Ovary (tissue), 3 donors: ENCODE measurements around the gene C1orf116.

Source experiments
- CTCF ChIP-seq, 3 donors: fragments of 450-650 bp in 2 of 3; fragments of 200-600 bp in 1 of 3; IDR thresholded peaks; one replicate each; pipeline versions ENCODE4 v1.5.1 to v1.8.0; 2016 to 2022; ENCODE audit warnings: antibody characterized with exemption in 3 of 3, mild to moderate bottlenecking in 1 of 3
- EP300 ChIP-seq: sonication (generic); formaldehyde crosslinking; IDR thresholded peaks from one replicate; pipeline ENCODE4 v1.6.1; 2017; ENCODE audit warnings: antibody characterized with exemption
- POLR2A ChIP-seq: fragments of 450-650 bp; IDR thresholded peaks from one replicate; pipeline ENCODE4 v1.6.1; 2017; ENCODE audit warnings: antibody characterized with exemption, mild to moderate bottlenecking, moderate library complexity
- donor health status: DM: no; HTN: no; CAD: no.

GRCh38 chr1:206975306-206975705, 57.2 kb downstream of the C1orf116 start:
- no peak for TF ChIP-seq CTCF (IDR thresholded peaks at IDR 0.05)
- TF ChIP-seq EP300: no peak
- TF ChIP-seq POLR2A: no peak
